Liver (tissue), 3 donors: ENCODE measurements around the gene C1QL2.
A peak's percentile ranks its signal among the peaks of the same experiment; 100 is the strongest.

Experiments used
- CTCF ChIP-seq: fragments of 150-350 bp; IDR thresholded peaks from 2 replicates; pipeline ENCODE4 v1.5.1; 2017; ENCODE audit warnings: improper control_type of control experiment, low read depth, low read length; ENCODE audit not compliant: missing input control
- JUND ChIP-seq, 2 donors: IDR thresholded peaks; 2 replicates each; pipeline ENCODE4 v1.6.1; 2016; ENCODE audit warnings: antibody characterized with exemption in 2 of 2
- RAD21 ChIP-seq, 2 donors: IDR thresholded peaks; 2 replicates each; pipeline ENCODE4 v1.6.1; 2016; ENCODE audit warnings: antibody characterized with exemption in 2 of 2, mild to moderate bottlenecking in 2 of 2
- REST ChIP-seq: IDR thresholded peaks from 2 replicates; pipeline ENCODE4 v1.6.1; 2016; ENCODE audit warnings: antibody characterized with exemption, mild to moderate bottlenecking
- RXRA ChIP-seq, 2 donors: IDR thresholded peaks; 2 replicates each; pipeline ENCODE4 v1.6.1; 2017 to 2018; ENCODE audit warnings: antibody characterized with exemption in 2 of 2, mild to moderate bottlenecking in 1 of 2
- SP1 ChIP-seq: IDR thresholded peaks from 2 replicates; pipeline ENCODE4 v1.6.1; 2018; ENCODE audit warnings: antibody characterized with exemption, mild to moderate bottlenecking
- TAF1 ChIP-seq: conservative IDR thresholded peaks from 2 replicates; pipeline ENCODE4 v1.6.1; 2016; ENCODE audit warnings: antibody characterized with exemption, mild to moderate bottlenecking
- donor health status: healthy.
- donor health status: healthy.

GRCh38 chr2:119106301-119106897 is 52.2 kb downstream of the C1QL2 start:
- TF ChIP-seq TAF1 (no peak), CTCF (no peak), REST (peak; percentile 100), JUND (IDR thresholded peaks at IDR 0.05) (no peak), RAD21 (IDR thresholded peaks at IDR 0.05) (no peak), SP1 (no peak), RXRA (IDR thresholded peaks at IDR 0.05) (no peak)
